ENCODE measurements around the gene SCIN.
"Not testable (repeated sequence)": the region's sequence is repeated elsewhere in the genome, so short reads cannot be mapped to it uniquely, and the experiment has no call there.

The SCIN gene

DNA sequence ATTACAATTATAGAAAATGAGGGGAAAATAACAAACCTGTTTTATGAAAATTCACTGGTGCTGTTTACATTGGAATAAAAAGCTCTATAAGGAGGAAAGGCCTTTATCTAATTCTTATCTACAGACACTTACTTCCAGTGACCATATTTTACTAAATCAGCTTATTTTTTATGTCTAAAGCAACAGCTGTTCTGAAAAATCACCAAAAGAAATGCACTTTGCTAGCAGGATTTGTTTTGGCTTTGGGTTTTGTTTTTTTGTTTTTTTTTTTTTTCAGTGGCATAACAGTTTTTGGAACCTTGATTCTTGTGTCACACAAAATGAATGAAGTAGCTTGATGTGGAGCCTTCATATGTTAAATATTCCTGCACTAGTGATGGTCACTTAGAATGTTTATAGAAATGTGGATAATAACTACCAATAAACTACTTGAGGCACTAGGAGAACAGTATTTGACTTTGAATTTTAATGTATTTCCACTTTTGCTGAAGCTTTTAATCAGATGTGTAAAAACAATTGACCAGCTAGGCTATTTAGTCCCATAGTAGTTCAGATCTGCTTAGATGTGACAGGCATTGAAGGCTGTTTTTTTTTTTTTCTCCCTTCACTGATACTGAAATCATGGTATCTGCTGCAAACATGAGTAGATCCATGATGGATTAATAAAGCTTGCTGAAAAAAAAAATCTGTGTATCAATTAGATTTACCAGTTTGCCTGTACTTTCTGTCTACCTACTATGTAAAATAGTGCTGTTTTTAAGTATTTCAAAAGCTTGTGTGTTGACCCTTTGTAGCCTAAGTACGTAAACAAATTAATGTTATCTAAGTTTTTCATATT lies 119.7 kb downstream of the SCIN start:
- no peak for DNase-seq

DNA sequence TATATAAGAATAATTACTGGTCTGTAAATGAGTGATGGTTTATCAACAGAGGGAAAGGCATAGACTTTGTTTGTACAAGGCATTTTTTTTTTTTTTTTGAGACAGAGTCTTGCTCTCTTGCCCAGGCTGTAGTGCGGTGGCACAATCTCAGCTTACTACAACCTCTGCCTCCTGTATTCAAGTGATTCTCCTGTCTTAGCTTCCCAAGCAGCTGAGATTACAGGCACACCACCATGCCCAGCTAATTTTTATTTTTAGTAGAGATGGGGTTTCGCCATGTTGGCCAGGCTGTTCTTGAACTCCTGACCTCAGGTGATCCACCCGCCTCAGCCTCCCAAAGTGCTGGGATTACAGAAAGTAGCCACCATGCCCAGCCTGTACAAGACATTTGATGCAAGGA lies 120.9 kb downstream of the SCIN start:
- not testable (repeated sequence) for DNase-seq

DNA sequence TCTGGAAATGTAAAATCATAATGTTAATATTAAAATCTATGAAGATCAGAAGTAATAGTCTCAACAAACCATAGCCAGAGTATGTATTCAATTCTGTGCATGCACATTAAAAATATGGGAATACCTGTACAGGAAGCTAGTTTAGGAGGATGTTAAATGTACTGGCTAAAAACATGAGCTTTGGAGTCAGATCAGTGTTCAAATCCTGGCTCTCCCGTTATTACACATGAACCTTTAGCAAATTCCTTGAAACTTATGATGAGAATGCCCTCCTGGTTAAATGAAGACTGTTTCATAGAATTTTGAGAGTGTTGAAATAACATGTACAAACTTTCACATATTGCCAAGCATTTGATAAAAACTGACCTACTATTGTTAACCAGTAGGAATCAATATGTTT lies 121.5 kb downstream of the SCIN start:
- no peak for DNase-seq

DNA sequence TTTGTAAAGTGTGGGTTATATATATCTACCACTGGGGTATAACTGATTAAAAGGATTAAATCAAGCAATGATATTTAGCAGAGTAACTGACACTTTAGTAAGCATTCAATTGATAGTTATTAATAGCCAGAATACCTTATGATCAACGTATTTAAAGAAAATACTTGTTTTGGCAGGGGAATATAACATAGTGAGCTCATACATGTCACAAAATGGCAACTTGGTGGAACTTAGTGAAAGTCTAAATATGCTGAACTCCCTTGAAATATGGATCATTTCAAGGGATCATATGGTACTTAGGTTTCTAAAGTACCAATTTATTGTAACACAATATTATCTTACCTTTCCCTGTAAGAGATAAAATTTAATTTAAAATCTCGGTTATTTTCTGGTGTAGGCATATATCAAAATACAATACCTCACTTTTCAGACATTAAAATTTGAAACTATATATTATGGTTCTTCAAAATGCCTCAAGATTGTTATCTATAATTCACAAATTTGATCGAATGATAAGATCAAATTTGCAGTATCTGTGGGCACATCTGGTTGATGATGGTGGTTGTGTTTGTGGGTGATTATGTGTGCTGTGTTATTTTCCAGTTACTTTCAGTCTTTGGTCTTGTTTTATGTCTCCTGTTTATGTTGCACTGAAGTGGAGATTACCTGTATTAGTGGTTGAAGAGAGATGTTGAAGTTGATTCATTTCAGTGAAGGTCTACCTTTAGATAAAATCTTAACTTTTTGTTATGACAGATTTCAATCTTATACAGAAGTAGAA lies 122.1 kb downstream of the SCIN start:
- no peak for DNase-seq

DNA sequence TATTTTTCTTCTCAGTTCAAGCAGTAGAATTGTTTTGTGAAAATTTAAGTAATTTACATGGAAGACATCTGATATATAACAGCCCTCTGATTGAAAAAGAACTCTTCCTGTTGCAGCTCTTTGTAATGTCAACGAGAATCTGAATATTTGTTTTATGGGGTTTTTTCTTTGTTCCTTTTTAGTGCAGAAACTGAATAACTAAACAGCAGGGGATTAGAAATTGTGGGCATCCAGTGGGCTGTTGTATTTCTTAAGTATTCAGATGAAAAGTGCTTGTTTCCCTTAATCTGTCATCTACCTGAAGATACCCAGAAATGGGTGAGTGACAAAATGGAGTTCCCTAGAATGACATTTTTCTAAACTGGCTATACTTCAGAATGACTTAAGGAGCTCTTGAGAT lies 124.3 kb downstream of the SCIN start:
- DNase-seq, result no peak

DNA sequence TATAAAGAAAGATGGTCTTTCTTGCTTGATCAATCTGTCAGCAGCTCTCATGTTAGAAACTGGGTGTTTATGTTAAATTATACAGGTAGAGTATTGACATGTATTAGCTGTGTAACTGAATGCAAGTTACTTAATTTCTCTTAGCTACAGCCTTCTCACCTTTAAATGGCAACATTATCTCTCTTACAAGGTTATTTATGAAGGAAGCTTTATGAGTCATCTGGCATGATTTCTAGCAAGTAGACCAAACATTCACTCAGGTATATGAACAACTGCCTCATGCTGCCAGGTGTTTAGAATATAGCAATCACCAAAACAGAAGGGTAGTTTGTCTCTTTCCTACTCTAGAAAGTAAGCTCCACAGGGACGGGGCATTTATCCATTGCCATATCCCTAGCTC lies 125.4 kb downstream of the SCIN start:
- DNase-seq, result no peak

DNA sequence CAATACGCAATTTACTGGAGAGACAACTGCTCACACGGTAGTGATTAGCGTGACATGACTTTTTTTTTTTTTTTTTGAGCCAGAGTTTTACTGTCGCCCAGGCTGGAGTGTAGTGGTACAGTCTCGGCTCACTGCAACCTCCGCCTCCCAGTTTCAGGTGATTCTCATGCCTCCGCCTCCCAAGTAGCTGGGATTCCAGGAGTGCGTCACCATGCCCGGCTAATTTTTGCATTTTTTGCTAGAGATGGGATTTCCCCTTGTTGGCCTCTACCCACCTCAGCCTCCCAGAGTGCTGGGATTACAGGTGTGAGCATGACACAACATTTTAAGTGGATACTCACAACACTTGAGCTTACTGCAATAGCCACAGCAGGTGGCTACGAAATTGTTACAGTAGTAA lies 128.8 kb downstream of the SCIN start:
- no peak for DNase-seq

DNA sequence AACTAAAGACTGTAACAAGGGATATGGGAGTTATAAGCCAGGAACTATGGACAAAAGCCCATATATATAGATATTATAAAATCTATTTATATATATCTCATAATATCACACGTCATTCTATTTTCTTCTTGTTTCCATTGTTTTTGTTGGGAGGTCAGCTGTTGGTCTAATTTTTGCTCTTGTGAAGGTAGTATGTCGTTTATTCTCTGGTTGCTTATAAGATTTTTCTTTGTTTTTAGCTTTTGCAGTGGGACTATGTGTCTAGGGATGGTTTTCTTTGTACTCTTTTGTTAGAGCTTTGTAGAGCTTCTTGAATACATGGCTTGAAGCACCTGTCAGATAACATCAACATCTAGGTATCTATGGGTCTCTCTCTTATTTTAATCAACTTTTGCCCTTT lies 130.9 kb downstream of the SCIN start:
- no peak for DNase-seq

DNA sequence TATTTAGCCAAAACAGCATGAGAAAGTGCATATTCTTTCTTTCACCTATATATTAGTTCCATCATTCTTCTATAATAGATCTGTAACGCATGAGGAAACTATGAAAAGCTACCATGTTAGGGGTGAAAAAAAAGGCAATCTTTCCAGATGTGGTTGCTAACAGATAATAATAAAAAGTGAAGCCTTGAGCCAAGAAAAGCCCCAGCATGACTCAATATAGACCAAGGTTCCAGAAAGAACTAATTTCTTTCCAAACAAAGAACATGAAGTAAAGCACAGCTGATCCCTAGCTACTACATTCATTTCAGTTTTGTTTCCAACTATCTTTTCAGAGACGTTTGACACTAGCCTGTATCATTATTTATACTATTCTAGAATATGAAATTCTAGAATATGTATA lies 133.4 kb downstream of the SCIN start:
- DNase-seq, result no peak

DNA sequence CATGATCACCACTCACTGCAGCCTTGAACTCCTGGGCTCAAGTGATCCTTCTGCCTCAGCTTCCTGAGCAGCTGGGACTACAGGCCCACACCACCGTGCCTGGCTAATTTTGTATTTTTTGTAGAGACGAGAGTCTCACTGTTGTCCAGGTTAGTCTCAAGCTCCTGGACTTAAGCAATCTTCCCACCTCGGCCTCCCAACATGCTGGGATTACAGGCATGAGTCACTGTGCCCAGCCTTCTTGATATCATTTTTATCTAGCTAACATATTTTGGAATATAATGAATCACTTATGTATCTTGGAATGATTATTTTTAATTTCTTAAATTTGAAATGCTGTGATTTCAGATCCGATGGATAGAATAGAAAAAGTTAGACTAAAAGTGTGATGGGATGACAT lies 135.4 kb downstream of the SCIN start:
- DNase-seq, result no peak

DNA sequence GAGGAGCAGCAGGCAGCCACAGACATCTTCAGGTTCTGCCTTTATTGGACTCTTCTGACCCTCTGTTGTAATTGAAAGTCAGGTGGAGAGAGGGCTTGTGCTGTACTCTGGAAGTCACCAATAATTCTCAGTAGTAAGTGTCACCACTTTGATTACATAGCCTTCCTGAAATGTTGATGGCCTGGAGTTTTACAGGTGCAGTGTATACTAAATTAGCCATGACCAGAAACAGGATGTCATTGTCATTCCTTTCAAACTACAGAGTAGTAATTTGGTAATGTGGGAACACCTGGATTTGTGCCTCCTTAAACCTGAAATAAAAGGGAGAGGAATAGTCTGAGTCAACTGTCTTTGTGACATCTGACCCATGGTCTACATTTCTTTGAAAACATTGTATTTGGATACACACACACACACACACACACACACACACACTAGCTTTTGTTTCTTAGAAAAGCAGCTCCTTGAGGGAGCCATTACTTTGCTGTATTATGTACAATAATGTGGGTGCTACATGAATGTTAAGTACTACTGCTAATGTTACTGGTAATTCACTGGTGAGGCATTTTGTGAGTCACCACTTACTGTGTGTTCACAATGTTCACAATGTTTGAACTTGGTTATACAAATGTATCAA lies 136.5 kb downstream of the SCIN start:
- DNase-seq, result no peak

DNA sequence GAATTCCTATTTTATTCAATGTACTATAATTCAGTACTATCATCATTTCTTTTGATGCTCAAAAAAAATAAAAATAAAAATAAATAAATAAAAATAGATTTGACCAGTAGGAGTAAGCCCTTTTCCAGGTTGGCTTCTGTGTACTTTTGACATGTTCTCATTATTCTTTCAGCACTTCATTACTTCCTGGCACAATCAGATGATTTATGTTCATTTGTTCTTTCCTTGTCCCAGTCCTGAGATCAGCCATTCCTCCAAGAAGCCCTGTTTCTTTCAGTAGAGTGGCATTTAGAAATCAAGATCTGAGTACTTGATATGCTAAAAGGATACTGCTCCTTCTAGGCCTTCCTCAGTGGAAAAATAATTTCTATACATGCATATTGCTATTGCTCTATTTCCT lies 137.8 kb downstream of the SCIN start:
- no peak for DNase-seq
